ENCODE results near the gene AOC2. TPM values are rescaled to one million over a fixed set of nuclear protein-coding genes. Genes with fewer than 3 reads are reported as not detected.

The AOC2 gene
- total RNA-seq, 1 donor from 2014 or later, result 4.1 TPM

Small RNA genes within 50 kb of the gene (microRNA-seq; reads per million reads assigned to microRNA genes)
- gene MIR6781 (ENCODE audit: borderline number of aligned reads, unreplicated experiment), result 2.4 reads per million

Other genes starting within 250 kb of the AOC2 start
- gene RETREG3, start 235.2 kb upstream of the AOC2 start, total RNA-seq, result 66.2 and 80.5 TPM in 2 replicates
- gene TUBG1, start 234.9 kb upstream of the AOC2 start, total RNA-seq, result 53.8 and 53.9 TPM in 2 replicates
- gene TUBG2, start 185.3 kb upstream of the AOC2 start, total RNA-seq, result 26.9 and 31.3 TPM in 2 replicates
- gene PLEKHH3, start 167.6 kb upstream of the AOC2 start, total RNA-seq, result 14.1 and 16.2 TPM in 2 replicates
- gene CCR10, start 162.7 kb upstream of the AOC2 start, total RNA-seq, result 0.49 and 1.1 TPM in 2 replicates
- 2.3 and 2.5 TPM in 2 replicates for gene CNTNAP1, start 162.0 kb upstream of the AOC2 start, total RNA-seq
- 31.4 and 31.9 TPM in 2 replicates for gene EZH1, start 99.5 kb upstream of the AOC2 start, total RNA-seq
- gene RAMP2, start 83.4 kb upstream of the AOC2 start, total RNA-seq, result 4.3 and 4.4 TPM in 2 replicates
- gene VPS25, start 71.1 kb upstream of the AOC2 start, total RNA-seq, result 76.5 and 81.3 TPM in 2 replicates
- 5.8 and 6.3 TPM in 2 replicates for gene WNK4, start 64.0 kb upstream of the AOC2 start, total RNA-seq
- 84.9 and 85.4 TPM in 2 replicates for gene COA3, start 45.9 kb upstream of the AOC2 start, total RNA-seq
- gene CNTD1, start 45.7 kb upstream of the AOC2 start, total RNA-seq, result not detected in 2 replicates
- 63.4 and 67.1 TPM in 2 replicates for gene BECN1, start 20.3 kb upstream of the AOC2 start, total RNA-seq
- 121 and 129 TPM in 2 replicates for gene PSME3, start 11.2 kb upstream of the AOC2 start, total RNA-seq
- 1.2 and 2.6 TPM in 2 replicates for gene AOC3, start 6.6 kb downstream of the AOC2 start, total RNA-seq
- not detected in 2 replicates for gene G6PC1, start 56.2 kb downstream of the AOC2 start, total RNA-seq
- 59.3 and 69.8 TPM in 2 replicates for gene AARSD1, start 119.9 kb downstream of the AOC2 start, total RNA-seq
- 5.6 and 6.5 TPM in 2 replicates for gene PTGES3L, start 135.5 kb downstream of the AOC2 start, total RNA-seq
- 21.0 and 22.6 TPM in 2 replicates for gene RUNDC1, start 136.0 kb downstream of the AOC2 start, total RNA-seq
- gene RPL27, start 153.8 kb downstream of the AOC2 start, total RNA-seq, result 862 and 881 TPM in 2 replicates
- 1.2 and 1.6 TPM in 2 replicates for gene IFI35, start 162.2 kb downstream of the AOC2 start, total RNA-seq
- 201 and 202 TPM in 2 replicates for gene VAT1, start 177.8 kb downstream of the AOC2 start, total RNA-seq
- 12.4 and 14.6 TPM in 2 replicates for gene RND2, start 180.7 kb downstream of the AOC2 start, total RNA-seq

All from progenitor cell of endocrine pancreas (in vitro differentiated cells).